ENCODE measurements around the gene TNFRSF8.

GRCh38 chr1:12129624-12130023, 66.5 kb downstream of the TNFRSF8 start:
- TF ChIP-seq CTCF (conservative IDR thresholded peaks at IDR 0.05 in 1 of 2, IDR thresholded peaks at IDR 0.05 in 1 of 2; ENCODE audit: low read depth in 1 of 2, low read length in 2 of 2) (no peak), EZH2 (IDR thresholded peaks at IDR 0.05; ENCODE audit: low read length, missing control alignments) (no peak)
